Activated naive CD4-positive, alpha-beta T cell treated with anti-CD3 and anti-CD28 coated beads, Interleukin-2, amount 50 U/mL, for 72 hours (primary cell): ENCODE results near the gene SAMD8. TPM values are rescaled to one million over a fixed set of nuclear protein-coding genes. Genes with fewer than 3 reads are reported as not detected.

Experiments used
- ATAC-seq, 2 donors: fragments of 150-1000 bp; cut with Tn5 transposase; 2 replicates each; pipeline ENCODE4 v1.10.0; 2021; ENCODE audit warnings: mild to moderate bottlenecking in 2 of 2, moderate library complexity in 2 of 2
- DNase-seq, 2 donors: peaks; one replicate each; pipeline ENCODE4 v3.0.0; 2021 to 2022; ENCODE audit warnings: low spot score in 2 of 2
- H3K27ac Mint-ChIP-seq, 2 donors: one replicate each; pipeline ENCODE4 v1.8.0; 2022; ENCODE audit warnings: mild to moderate bottlenecking in 2 of 2, mixed read lengths in 2 of 2
- H3K36me3 Mint-ChIP-seq, 2 donors: one replicate each; pipeline ENCODE4 v1.8.0; 2022; ENCODE audit warnings: mixed read lengths in 2 of 2
- H3K9me3 Mint-ChIP-seq, 2 donors: one replicate each; pipeline ENCODE4 v1.8.0; 2022; ENCODE audit warnings: mixed read lengths in 2 of 2
- total RNA-seq, 2 donors: library from RNA; stranded (reverse); gene quantifications; one replicate each; pipeline ENCODE4 v1.2.3, GENCODE V29; 2022

The SAMD8 gene
- total RNA-seq, result 10 to 100 TPM; 24.9 to 32.2 TPM

DNA sequence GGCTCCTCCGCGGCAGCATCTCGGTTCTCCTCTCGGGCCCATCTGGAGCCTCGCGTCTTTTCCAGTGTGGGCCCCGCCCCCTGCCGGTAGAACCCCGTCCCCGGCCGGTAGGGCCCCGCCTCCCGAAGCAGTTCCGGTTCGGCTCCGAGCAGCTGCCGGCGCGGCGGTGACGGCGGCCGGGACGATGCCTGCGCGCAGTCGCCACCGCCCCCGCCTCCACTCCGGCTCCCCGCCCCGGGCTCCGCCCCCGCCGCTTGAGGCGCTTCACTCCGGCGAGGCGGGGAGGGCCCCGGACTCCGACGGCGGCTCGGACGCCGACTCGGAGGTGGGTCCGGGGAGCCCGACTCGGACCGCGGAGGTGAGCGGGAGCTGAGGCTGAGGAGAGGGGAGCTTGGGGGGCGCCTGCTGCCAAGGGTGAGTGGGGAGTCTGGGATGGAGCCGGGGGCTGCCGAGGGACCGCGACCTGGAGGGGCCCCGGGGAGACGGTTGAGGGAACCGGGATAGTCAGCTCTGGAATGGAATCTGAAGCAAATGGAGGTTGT lies at the start of gene SAMD8:
SAMD8 (plus strand) TSS at position 292 of the 542 bp plus-strand sequence. CDS start 38,873 bp downstream, outside the sequence.
- Mint-ChIP-seq H3K36me3 (peaks cover 8% of the 10 kb centered on the region in 2 donors), H3K9me3 (peaks cover 0 to 8% of the 10 kb centered on the region in 2 donors), H3K27ac (peak within 1 kb of the TSS; percentile 97 to 99)
- DNase-seq, result peak; percentile 98 to 99
- ATAC-seq, result peak; percentile 85 to 90

- peak overlapping the region in 1 of 2 donors; percentile 29 for H3K27ac Mint-ChIP-seq
- no peak for DNase-seq
- no peaks in the 10 kb centered on the region for H3K36me3 Mint-ChIP-seq
- ATAC-seq, result no peak
- H3K9me3 Mint-ChIP-seq, result no peaks in the 10 kb centered on the region
These were observed 49.5 kb upstream of the SAMD8 start for GRCh38 chr10:75061709-75062505.

GRCh38 chr10:75062506-75063299 lies 48.8 kb upstream of the SAMD8 start:
- DNase-seq, result no peak
- H3K36me3 Mint-ChIP-seq, result no peaks in the 10 kb centered on the region
- ATAC-seq, result no peak
- H3K27ac Mint-ChIP-seq, result peak overlapping the region in 1 of 2 donors; percentile 29
- no peaks in the 10 kb centered on the region for H3K9me3 Mint-ChIP-seq

- no peak for DNase-seq
- Mint-ChIP-seq H3K27ac (no peak overlapping the region), H3K36me3 (no peaks in the 10 kb centered on the region), H3K9me3 (no peaks in the 10 kb centered on the region)
- ATAC-seq, result no peak
These were observed 47.8 kb upstream of the SAMD8 start for GRCh38 chr10:75063461-75064230.

DNA sequence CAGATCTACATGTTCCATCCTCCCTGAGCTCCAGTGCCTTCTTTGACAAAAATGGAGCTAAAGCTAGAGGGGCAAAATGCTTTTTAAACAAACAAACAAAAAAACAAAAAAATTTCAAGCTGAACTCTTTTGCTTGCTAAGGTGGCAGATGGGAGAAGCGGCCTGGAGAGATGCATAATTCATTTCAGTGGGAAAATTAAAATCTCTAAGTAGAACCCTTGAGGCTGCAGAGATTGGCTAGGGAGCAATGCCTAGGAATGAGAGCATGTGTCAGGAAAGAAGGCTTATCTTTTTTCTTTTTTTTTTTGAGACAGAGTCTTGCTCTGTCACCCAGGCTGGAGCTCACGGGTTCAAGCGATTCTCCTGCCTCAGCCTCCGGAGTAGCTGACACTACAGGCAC lies 46.4 kb upstream of the SAMD8 start:
- ATAC-seq (no peak), DNase-seq (no peak)
- Mint-ChIP-seq H3K9me3 (no peaks in the 10 kb centered on the region), H3K36me3 (no peaks in the 10 kb centered on the region), H3K27ac (no peak overlapping the region)

- Mint-ChIP-seq H3K9me3 (no peaks in the 10 kb centered on the region), H3K27ac (no peak overlapping the region), H3K36me3 (no peaks in the 10 kb centered on the region)
- ATAC-seq, result no peak
- DNase-seq, result no peak
These were observed 45.2 kb upstream of the SAMD8 start for GRCh38 chr10:75066271-75066670.

DNA sequence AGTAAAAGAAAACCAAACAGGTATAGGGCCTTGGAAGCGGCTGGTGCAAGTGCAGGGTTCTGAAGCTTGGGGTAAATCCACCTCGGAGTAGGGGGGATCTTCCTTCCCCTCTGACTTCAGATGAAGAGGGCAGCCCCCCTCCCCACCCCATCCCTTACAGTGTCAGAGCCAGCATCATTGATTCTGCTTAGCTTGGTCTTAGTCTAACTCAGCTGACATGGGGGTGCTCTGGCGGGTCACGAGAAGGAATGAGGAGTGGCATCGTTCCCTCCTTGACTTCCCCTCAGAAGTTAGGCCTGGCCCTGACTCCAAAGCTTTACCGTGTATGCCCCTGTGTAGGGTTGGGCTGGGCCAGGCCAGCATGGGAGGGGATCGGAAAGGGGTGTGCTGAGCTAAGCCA lies 44.2 kb upstream of the SAMD8 start:
- Mint-ChIP-seq H3K36me3 (no peaks in the 10 kb centered on the region), H3K9me3 (no peaks in the 10 kb centered on the region), H3K27ac (no peak overlapping the region)
- no peak for DNase-seq
- ATAC-seq, result no peak

- no peaks in the 10 kb centered on the region for H3K36me3 Mint-ChIP-seq
- no peaks in the 10 kb centered on the region for H3K9me3 Mint-ChIP-seq
- ATAC-seq, result no peak
- no peak for DNase-seq
- H3K27ac Mint-ChIP-seq, result no peak overlapping the region
These were observed 42.9 kb upstream of the SAMD8 start for GRCh38 chr10:75068523-75068922.

DNA sequence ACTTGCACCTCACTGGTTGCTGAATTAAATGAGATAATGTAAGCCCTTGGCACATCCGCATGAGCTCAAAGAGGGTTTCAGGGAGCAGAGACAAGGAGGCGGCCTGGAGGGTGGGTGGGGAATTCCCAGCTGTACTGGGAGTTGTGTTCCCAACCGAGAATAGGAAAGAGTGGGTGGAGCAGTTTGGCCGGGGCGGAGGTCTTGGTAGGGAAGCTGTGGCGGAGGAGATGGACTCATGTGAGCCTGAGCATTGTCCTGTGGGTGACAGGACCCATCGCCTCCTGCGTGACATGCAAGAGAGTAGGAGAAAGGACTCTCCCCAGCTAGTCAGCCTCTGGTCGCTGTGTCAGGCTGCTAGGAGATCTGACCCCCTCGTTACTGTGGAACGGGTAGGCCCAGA lies 41.0 kb upstream of the SAMD8 start:
- ATAC-seq, result no peak
- Mint-ChIP-seq H3K9me3 (no peaks in the 10 kb centered on the region), H3K36me3 (no peaks in the 10 kb centered on the region), H3K27ac (peak overlapping the region; percentile 23 to 70)
- DNase-seq, result no peak

- ATAC-seq (no peak), DNase-seq (no peak)
- peak overlapping the region in 1 of 2 donors; percentile 70 for H3K27ac Mint-ChIP-seq
These were observed 40.5 kb upstream of the SAMD8 start for GRCh38 chr10:75070961-75071428.

GRCh38 chr10:75071756-75072155 lies 39.7 kb upstream of the SAMD8 start:
- ATAC-seq (no peak), DNase-seq (no peak)
- Mint-ChIP-seq H3K27ac (no peak overlapping the region), H3K36me3 (no peaks in the 10 kb centered on the region), H3K9me3 (no peaks in the 10 kb centered on the region)

More at GRCh38 chr10:75070961-75071428, 40.5 kb upstream of the SAMD8 start:
- Mint-ChIP-seq H3K36me3 (no peaks in the 10 kb centered on the region), H3K9me3 (no peaks in the 10 kb centered on the region)

DNA sequence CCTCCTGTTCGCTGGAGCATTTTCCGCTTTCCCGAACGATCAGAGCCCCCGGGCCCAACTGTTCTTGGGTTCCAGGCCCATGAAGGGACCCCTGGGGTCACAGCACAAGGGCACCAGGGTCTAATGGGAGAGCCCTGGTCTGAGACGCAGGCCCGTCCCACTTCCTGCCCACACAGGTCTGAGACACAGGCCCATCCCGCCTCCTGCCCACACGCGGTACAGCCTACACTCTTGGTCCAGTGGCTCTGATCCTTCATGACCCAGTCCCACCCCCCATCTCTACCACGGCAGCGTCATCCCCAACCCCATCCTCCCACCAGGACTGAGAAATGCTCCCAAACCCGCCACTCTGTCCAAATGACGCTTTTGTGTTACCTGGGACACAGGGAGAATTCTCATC lies 38.7 kb upstream of the SAMD8 start:
- DNase-seq (no peak), ATAC-seq (no peak)
- H3K9me3 Mint-ChIP-seq, result no peaks in the 10 kb centered on the region
- no peaks in the 10 kb centered on the region for H3K36me3 Mint-ChIP-seq
- H3K27ac Mint-ChIP-seq, result peak overlapping the region in 1 of 2 donors; percentile 37

- DNase-seq (no peak), ATAC-seq (no peak)
- no peak overlapping the region for H3K27ac Mint-ChIP-seq
- no peaks in the 10 kb centered on the region for H3K36me3 Mint-ChIP-seq
- H3K9me3 Mint-ChIP-seq, result no peaks in the 10 kb centered on the region
These were observed 38.0 kb upstream of the SAMD8 start for GRCh38 chr10:75073442-75073841.

DNA sequence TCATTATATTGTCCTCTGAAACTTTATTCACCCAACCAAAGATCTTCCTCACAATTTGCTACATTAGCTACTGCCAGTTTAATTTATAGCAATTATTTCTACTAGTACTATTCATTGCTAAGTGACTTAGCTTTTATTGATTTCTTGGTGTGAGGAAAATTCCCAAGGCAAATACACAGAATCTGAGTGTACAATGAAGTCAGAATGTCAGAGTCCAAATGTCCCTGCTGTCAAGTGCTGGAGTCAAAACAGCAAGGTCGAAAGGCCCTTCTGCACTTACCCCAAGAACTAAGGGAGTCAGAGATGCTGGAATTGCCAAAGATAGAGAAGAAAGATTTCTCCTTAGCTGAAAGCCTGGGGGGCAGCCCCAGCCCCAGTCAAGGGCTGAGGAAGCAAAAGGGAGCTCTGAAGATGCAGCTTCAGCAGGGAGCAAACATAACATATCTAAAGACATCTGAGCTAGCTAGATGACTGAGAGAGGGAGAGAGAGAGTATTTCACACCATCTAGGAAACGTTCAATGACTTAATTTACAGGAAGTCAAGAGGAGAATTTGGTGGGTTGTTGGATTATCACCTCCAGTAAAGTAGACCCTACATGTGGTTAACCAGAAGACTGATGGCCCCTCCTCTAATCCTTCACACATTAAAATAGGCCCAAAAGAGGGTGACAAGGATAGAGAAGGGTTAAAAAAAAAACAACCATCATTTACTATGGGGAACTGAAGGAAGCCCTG lies 36.6 kb upstream of the SAMD8 start:
- Mint-ChIP-seq H3K9me3 (no peaks in the 10 kb centered on the region), H3K36me3 (no peaks in the 10 kb centered on the region), H3K27ac (no peak overlapping the region)
- DNase-seq (no peak), ATAC-seq (peak in 1 of 2 donors; percentile 26)

- DNase-seq (no peak), ATAC-seq (no peak)
- Mint-ChIP-seq H3K9me3 (peaks cover 3% of the 10 kb centered on the region in 2 donors), H3K27ac (no peak overlapping the region), H3K36me3 (peaks cover 4% of the 10 kb centered on the region in 2 donors)
These were observed 35.1 kb upstream of the SAMD8 start for GRCh38 chr10:75076348-75076747.
